ENCODE measurements around the gene ALS2CL.

Gene ALS2CL

DNA sequence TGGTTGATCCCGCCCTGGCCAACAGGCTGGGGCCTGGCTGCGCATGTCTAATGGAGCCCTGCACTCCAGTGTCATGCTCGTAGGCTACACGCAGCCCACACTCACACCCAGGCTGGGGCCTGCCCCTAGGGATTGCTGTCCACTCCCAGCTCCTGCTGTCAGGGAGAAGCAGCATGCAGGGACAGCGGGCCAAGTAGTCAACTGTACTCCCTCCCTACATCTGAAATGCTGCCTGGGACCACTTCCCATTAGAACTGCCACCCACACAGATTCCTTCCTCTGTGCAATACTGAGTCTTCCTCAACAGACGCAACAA is 16.1 kb downstream of the ALS2CL start:
- no peak for DNase-seq

DNA sequence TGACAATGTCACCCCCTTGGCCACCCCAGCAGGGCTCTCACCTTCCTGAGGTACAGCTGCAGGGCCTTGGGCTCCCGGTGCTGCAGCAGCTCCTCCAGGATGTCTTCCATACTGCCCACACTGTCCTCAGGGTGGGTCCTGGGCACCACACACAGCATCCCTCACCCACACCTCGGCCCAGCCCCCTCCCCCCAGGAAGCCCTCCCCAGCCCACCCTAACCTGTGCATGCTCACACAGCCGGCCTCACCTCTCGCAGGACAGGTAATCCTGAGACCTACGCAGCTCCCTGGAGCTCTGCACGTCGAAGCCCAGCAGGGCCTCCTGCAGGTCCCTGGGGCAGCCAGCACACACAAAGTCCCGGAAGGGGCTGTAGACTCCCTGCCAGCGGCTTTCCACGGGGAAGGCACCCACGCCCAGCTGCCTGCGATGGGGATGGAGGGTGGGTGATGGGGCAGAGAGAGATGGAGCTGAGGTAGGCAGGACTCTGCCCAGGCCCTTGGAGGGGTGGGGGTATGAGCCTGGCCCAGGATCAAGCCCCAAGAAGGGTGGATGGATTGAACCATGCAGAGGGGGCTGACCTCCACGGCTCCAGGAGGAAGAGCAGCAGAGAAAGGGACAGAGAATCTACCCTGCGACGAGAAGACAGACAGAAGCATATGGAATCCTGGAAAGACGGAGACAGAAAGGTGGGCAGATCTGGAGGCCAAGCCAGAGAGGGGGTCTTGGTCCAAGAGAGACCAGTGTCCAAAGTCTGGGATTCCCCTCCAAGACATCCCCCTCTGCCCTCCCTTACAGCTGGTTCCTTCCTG is 16.7 kb downstream of the ALS2CL start:
- DNase-seq, result no peak

DNA sequence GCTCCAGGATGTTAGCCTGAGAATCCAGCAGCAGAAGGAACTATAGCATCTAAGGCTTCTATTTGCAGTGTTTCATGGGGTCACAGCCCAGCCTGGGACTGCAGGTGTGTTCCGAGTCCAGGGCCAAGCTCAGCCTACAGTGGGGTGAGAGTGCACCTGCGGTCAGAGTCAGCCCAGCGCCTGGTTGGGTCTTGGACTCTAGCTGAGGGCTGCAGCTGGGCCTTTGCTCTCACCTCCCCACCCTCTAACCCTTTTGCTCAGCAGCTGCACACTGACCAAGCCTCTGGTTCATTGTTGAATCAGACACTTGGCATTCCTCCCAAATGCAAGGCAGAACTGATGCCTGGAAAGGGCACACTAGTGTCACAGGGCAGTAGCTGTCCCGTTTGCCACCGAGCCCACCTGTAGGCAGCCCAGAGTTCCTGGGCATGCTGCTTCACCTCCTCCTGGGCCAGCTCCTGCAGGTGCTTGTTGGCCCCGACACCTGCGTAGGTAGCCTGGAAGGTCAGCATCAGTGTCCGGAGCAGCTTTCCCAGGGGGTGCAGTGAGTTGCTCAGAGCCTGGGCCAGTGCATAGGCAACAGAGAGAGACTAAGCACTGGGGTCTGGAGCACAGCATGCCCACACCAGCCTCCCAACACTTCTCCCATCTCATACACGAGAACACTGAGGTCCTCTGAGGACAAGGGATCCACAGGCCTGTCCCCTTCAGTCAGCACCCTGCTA is 17.5 kb downstream of the ALS2CL start:
- DNase-seq, result no peak

DNA sequence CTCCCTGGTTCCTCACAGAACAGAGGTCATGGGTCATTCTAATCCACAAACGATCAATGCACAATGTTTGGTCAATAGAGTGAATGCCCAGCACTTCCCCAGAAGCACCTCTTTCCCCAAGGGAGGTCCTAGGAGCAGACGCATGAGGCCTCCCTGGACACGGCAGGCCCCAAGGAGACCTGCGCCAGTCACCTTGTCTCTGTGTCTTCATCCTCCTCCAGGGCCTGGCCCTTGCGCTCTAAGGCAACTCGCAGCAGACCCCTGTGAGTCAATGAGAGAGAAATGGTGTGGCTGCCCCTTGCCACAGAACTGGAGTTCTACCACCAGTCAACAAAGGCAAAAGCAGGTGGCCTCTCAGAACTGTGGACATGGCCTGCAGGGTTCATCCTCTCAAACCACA is 18.1 kb downstream of the ALS2CL start:
- no peak for DNase-seq

DNA sequence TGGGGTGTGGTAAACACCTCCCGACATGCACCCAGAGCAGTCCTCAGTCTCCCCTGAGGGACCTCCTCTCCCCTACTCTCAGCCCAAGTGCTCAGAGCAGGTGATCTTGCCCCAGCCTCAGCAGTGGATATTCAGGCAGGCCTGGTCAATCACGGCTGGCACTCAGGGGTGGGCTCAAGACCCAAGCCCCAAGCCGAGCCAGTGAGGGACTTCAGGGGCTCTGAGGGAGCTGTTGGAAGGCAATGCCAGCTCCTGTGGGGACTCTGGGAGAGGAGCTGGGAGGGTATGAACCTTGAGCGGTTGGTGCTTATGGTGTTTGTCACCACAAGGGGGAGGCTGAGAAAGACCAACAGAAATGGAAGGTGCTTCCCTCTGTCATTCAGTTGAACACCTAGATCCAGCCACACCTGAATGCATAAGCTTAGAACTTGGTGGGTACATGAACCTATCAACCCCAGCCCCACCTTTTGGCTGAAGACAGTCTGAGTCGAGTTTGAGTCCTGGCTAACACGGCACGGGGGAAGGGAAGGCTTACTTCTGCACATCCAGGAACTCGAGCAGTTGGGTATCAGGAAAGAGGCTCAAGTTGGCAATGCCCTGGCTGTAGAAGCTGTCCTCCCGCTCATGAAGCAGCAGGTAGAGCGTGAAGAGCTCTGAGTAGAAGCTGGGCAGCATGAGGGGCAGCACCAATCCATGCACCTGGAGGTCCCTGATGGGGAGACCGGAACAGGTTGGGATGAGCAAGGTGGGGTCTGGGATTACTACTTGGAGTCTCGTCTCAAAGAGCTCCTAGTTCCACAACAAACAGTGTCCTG is 19.2 kb downstream of the ALS2CL start:
- no peak for DNase-seq

DNA sequence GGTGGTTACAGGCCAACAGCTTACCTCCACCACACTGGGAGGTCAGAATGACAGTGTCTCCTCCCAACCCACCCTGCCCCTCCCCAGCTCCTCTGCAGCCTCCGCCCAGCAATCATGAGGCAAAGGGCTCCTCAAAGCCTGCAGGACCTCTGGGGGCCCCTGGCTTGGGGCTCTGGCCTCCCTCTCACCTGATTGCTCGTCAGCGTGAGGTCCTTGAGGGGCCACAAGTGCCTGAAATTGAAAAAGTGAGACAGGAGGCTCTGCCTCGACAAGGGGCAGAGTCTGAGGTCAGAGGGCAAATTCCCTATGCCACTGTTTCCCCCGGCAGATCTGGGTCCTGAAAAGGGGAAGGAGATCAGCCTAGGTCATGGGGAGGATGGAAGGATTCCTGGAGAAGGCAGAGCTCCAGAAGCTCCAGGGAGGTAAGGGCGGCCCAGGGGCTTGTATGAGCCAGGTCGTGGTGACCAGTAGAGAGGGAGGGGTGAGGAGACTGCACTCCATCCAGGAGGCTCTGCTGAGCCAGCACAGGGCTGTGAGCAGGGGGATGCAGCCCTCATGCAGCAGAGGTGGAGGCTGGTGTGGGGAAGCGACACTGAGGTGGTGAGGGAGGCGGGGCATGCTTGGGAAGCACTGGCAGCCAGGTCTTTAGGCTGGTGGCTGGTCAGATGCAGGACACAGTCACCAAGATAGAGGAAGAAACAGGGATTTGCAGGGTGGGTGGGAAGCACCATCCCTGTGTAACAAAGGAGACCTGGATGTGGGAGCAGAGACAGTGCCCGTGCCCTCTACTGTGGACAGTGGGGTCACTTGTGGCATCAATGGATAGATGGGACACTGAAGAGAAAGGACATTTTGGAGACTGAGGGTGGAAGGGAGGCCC is 20.1 kb downstream of the ALS2CL start:
- no peak for DNase-seq

DNA sequence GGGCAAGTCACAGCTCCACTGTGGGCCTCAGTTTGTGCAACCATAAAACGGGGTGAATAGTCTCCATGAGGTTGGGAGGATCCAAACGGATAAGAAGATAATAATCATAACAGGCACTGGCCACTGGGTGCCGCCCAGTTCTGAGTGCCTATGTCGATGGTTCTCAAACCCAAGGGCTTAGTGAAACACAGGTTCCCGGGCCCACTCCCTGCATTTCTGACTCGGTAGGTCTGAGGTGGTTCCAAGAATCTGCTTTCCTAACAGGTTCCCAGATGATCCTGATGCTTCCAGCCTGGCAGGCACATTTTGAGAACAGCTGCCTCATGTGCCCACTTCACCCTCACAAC is 21.2 kb downstream of the ALS2CL start:
- no peak for DNase-seq

DNA sequence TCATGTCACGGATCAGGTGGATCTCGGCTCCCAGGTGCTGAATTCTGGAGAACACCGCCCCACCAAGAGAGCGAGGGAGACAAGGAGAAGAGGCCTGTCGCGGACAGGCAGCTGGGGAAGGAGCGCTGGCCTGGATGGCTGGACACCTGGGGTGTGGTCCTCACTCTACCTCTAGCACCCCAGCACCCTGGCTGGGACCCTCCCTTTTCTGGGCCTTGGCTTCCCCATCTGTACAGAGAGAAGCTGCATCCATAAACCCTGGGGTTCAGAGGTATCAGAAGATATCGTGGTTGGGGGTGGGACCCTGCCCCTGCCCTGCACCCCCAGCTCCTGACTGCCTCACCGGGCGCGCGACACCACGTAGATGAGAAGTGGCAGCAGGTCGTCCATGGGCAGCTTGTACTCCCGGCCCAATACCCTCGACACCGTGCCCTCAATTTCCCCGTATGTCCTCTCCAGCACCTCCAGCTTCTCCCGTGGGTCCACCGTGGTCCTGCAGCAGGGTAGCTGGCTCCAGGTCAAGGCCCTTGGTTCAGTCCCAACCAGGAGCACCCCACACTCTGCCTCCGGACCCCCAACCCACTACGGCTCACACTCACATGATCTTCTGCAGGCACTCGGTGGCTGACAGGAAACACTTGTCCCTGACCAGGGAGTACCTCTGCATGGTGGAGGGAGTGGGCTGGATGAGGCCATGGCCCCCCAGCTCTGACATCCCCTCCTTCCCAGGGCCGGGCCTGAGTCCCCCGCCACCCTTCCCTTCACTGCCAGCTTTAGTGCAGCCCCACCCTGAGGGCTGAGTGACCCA is 21.7 kb downstream of the ALS2CL start:
- no peak for DNase-seq

DNA sequence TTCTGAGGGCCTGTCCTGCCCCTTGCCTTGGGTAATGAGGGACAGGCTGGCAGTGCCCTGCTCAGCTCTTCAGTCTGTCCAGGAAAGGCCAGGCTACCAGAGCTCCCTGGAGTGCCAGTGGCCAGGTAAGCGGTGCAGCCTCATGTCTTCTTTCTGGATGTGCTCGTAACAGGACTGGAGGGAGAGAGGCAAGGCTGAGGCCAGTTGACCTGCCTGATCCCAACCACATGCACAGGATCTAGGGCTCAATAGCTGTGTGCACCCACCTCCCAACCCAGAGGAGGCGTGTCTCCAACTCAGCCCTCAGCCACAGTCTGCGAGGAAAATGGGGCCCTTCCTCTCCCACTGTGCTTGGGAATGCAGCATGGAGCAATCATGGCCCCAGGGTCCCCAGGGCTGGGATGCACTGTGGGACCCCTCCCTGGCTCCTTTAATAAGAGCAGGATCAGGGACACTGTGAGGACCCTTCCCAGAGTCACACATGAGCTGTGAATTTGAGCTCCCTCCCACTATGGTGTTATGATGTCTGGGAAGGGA is 22.5 kb downstream of the ALS2CL start:
- no peak for DNase-seq

DNA sequence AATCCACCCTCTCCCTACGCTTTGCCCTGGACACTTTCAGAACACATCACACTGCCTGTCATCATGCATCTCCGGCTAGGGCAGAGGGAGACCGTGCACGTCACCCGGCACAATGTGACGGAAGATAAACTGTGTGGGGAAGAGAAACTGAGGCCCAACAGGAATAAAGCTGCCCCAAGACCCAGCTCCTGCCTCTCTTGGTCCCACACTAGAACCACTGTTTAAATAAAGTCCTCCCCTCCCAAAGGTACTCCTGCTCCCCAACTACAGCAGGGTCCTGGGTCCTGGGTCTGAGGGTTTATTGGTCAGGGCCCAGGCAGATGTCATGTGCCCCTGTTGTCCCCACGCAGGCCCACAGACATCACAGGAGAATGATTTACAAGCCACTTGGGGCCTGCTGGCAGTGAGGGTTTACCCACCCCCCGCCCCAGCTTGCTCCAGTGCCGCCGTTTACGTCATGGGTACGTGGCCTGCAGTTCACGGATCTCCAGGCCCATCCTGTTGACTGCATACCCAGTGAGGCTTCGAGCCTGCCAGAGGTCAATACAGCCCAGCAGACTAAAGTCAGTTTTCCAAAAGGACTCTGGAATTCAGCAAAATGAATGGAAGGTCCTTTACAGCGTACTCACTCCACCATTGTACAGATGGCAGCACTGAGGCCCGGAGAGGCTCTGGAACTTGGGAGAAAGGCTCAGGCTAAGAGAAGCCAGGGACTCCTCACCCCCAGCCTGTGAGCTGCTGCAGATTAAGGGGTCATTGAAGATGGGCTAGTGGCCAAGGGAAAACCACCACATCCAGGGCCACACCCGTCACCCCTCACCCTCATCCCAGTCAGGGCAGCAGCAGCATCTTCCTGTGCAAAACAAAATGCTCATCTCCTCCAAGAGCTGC is 23.2 kb downstream of the ALS2CL start:
- no peak for DNase-seq

DNA sequence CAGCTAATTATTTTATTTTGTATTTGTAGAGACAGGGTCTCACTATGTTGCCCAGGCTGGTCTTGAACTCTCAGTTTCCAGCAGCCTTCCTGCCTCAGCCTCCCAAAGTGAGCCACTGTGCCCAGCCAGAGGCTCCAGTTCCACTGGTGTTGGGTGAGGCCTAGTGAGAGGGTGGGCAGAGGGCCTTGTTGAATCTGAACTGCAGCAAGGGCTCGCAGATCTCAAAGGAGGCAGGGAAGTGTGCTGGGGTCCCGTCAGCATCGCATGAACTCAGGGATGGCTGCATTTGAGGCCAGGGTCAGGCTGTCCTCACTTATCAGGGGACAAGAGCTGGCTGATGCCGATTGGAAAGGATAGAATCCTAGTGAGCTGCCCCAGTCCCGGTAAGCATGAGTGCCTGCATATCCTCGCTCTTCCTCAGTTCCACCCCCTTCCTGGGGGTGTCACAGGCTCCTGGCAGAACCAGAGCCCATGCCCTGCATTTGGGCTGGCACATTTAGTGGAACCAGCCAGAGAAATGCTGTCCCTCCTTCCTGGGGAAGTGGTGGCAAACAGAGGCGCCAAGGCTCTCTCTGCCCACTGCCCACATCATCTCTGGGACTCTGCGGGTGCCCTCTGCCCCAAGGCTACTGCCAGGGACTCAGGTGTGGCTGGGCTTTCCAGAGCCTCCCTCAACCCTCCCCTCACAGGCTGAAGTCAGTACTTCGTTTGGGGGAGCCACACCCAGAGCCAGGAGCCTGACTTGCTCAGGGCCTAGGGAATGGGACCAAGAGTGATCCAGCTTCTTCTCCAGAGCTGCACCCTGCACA is 24.1 kb downstream of the ALS2CL start:
- no peak for DNase-seq

DNA sequence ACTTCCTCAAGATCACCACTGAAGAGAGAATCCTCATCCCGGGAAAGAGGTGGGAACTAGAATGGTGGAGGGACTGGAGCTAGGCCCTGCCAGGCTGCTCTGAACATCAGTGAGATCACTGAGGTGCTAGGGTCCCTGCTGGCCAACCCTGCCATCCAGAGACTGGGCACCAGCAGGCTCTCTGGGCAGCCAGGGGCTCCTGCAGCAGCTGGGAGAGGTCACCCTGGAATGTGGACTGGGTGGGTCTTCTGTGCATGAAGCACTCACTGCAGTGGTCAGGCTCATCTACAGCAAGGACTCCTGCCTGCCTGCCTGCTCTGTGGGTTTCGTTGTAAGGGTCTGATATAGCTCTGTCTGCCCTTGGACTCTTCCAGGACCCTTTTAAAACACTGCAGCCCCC is 24.9 kb downstream of the ALS2CL start:
- DNase-seq, result no peak

DNA sequence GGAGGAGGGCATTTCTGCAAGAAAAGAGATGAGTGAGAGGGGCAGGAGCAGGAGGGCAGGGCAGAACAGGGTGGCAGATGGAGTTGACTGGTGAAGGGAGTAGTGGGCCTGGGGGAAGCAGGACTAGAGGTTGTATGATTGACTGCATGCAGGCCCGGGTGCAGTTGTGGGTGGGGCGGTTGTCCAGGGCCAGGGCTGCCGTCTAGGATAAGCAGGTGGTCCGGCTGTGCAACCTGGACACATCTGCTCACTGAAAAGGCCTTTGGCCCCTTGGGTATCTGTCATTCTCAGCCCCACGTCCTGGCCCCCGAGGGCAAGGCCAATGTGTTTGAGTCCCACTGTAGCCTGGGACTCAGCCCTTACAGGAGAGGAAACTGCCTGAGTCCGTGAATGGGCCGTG is 25.4 kb downstream of the ALS2CL start:
- no peak for DNase-seq

DNA sequence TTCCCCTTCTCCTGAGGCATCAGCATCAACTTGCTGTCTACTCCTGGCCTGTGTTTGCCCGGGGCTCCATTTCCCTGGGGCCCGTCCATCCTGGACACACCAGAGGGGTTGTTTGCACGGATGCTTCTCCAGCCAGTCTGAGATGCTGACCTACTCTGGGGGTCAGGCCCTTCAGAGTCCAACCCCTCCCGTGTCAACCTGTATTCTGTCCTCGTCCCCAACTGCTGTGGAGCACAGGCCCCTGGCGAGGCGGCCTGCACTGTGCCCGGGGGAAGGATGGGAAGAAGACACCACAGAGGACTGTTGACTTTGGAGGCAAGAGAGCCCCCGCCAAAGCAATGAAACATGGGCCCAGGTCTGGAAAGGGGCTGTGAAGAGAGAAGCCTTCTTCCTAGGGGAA is 25.8 kb downstream of the ALS2CL start:
- no peak for DNase-seq

DNA sequence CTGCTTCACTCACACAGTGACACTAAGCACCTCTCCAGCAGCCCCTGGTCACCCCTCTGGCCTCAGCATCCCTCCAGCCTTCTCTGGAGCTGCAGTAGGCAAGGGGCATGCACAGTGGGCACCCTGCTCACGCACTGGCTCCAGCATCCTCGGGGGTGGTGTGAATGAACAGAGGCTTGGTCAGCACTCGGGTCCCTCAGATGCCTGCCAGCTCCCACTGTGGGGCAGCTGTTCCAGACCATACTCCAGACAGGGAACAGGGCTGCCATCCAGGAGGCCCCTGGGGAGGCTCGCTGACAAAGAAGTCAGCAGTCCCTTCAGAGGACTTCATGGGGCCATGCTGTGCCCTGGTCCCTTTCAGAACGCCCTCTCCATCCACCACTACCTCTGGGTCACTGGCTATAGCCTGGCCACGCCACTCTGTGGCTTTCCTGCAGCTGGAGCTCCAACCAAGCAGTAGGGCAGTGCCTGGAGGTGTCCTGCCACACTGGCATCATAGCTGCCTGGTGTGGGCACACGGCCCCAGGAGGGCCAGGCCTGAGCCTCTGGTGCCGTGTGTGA is 26.3 kb downstream of the ALS2CL start:
- no peak for DNase-seq

DNA sequence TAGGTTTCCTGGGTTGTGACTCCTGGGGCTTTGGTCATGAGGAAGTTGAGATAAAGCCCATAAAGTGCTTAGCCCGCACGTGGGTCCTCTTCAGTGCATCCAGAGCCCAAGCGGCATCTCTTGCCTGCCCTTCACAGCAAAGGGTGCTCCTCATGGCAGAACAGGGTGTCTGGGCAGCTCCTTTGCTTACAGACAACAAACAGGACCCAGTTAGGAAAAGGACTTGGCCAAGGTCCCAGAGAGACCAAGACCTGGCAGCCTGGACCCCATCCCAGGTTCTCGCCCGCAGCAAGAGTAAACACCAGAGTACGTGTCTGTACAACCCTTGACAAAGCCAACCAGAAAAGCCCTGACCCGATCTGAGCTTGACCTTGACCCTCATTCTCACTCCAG is 27.0 kb downstream of the ALS2CL start:
- DNase-seq, result no peak

DNA sequence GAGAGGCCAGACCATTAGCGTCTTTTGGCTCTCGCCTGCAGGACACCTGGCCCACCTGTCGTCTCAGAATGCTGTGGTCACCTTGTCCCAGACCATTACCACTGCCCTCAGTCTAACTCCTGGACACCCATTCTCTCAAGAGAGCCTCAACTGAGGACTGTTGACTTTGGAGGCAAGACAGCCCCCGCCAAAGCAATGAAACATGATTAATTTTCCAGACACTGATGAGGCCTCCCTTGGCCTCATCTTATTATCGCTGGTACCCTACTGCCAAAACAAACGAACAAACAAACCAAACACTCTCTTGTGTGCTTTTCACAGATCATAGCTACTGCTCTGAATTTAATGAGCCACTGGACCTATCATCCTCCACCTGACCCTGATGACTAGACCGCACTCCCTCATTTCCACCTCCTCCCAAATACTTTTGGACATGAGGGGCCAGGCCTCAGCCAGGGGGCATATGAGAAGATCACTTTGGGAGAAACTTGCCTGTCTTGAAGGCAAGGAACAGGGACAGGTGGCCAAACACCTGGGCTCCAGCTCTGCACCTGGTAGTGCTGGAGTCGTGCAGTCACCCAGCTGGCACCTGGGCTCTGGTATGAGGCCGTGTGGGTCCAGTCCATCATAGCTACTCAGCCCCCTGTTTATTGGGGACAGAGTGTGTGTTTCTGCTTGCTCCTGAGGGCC is 27.6 kb downstream of the ALS2CL start:
- DNase-seq, result peak in 2 of 3 experiments; percentile 59 to 82

DNA sequence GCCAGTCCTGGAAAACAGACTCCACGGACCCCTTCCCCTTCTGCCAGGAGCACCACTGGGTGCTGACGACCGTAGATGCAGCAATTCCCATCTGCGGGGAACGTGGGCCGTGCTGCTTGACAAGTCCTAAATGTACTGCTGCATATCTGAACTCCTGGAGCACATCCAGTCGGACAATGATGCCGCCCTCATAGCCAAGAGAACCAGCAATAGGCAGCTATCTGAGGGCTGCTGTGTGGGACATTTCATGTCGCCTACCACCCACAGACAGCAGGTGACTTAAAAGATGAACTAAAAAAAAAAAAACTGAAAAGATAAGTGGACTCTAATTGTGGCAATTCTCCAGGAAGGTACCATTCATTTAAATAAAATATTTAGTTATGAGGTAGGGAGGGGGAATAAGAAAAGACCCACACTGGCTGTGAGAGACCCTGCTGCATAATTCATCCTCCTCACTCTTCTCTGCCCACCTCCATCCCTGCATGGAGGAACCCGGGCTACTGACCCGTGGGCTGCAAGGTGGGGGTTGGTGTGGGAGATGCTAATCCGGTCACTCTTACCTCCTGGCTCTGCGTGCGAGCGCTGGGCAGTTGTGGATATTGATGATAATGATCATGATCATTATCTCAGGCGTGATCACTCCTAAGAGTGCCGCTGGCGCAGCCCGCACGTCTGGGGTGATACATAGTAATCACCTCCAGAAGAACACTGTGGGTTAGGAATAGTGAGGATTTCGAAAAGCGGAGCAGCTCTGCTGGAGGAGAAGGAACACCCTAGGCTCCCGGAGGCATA is 28.3 kb downstream of the ALS2CL start:
- peak in 1 of 3 experiments; percentile 35 for DNase-seq

Measured in NCI-H1417 (cell line).